HG02623 (cell line): ENCODE results near the gene IMPDH2.
"Not testable (repeated sequence)": the region's sequence is repeated elsewhere in the genome, so short reads cannot be mapped to it uniquely, and the experiment has no call there.

Experiments used
- ATAC-seq: cut with Tn5 transposase; IDR thresholded peaks from one replicate; pipeline ENCODE4 v1.9.1; 2021; ENCODE audit warnings: moderate library complexity; ENCODE audit not compliant: unreplicated experiment

The IMPDH2 gene

DNA sequence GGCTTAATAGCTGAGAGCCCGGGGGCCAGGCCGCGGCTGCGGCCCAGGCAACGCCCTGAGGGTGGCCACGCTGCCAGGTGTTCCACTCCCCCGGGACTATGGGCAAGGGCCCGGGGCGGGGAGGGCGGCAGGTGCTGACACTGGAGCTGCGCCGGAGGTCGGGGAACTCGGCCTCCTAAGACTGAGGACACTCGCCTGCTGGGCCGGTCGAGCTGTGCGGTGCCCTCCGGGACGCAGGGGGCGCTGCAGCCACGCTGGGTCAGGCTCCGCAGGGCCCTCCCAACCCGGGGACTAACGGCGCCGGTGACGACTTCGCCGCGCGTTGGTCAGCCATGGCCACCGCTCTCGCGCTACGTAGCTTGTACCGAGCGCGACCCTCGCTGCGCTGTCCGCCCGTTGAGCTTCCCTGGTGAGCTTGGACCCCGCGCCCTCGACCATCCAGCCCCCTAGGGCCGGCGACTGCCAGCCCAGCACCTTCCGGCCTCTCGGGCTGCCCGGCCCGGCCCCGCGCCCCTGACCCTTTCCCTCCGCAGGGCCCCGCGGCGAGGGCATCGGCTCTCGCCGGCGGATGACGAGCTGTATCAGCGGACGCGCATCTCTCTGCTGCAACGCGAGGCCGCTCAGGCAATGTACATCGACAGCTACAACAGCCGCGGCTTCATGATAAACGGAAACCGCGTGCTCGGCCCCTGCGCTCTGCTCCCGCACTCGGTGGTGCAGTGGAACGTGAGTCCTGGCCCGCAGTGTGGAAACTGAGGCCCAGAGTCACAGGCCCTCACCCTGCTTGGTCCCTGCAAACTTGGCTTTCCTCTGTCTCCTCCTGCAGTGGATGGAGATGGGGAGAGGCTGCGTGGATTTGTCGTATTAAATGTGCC is 7.1 kb downstream of the IMPDH2 start, which contains the start of gene NDUFAF3:
Gene NDUFAF3, plus strand, starts transcription at position 309 of the 875 bp plus-strand sequence. Its CDS starts 24 bp downstream, at position 333.
- ATAC-seq: peak; percentile 43

DNA sequence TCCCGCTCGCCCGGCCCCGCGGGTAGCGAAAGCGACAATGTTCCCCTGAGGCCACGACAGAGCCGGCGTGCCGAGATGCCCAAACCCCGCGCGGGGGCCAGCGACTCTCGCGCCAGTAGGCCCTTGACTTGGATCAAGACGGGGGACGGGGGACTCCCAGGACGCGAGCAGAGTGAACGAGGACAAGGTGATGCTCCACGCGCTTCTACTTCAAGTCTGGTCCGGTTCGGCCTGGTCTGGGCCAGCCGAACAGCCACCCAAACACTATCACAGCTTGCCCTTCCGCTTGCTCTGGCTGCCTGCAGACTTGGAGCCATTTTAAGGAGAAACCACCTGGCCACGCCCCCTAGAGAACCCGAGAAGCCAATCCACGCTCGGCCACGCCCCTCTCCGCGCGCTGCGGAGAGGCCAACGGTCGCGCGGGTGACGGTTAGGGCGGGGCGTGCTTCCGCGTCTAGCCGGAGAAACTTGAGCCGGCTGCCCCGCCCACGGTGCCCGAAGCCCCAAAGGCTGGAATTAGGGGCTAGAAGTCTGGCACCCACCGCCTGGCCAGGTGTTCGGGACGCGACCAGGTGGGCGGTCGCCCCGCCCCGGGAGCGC is 7.9 kb downstream of the IMPDH2 start:
- ATAC-seq: peak; percentile 50

DNA sequence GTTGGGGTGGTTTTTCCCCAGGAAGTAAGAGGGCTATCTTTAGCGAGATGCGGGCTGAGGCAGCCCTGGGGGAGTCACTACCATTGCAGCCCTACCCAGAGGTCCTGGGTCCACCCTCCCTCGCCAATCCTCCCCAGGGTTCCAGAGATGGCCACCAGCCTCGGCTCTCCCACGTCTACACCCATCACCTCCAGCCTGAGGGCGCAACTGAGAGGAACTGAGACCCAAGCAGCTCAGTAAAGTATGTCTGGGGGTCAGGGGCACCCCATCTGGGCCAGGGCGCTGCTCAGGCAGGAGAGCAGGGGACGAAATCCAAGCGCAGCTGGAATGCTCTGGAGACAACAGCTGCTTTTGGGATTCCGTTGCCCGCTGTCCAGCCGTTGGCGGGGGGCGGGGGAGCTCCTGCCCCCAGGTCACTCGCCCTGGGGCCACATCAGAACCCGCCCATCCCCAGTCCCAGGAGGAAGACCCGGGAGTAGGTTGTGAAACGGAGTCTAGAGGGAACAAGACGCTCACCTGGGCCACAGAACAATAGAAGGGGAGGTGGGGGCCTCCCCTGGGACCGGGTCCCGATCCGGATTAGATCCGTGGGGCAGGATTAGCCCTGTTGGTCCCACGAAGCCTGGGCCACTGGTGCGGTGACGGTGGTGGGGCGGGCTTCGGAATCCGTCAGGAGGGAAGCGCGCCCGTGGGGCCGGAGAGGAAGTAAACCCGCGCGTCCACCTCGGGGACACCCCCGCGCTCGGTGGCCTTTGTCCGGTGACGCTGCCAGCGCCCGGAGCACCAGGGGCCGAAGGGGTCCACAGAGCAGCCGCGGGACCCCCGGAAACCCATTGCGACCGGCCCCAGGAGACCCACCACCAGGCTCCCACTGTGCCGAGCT is 8.6 kb downstream of the IMPDH2 start:
- no peak for ATAC-seq

DNA sequence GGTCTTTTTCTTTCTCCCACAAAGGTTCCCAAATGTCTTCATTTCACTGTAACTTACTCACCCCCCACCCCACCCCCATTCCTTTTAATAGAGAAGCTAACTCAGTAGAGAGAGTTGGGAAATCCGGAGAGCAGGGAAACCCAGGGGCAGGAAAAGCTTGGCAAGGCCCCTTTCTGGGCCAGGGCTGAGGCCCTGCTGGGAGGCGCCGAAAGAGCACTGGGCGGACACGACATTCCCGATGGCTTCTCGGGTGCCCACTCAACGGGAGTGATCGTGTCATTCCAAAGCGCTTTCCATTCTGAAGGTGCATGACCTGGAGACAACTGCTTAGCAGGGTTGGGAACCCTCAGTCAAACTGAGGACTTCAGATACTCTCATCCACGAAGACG is 9.3 kb downstream of the IMPDH2 start:
- ATAC-seq: no peak

DNA sequence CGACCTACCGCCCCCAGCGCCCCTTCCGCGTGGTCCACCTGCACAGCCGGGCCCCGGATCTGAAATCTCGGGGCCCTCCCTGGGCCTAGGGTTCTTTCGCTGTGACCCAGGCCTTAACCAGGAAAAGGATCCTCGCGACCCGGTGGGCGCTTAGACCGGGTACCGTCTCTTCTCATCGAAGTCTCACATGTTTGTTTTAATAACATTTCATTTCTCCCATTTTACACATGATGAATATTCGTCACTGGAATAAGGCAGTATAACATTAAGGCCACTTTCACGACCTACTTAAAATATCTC is 10.5 kb downstream of the IMPDH2 start:
- no peak for ATAC-seq

DNA sequence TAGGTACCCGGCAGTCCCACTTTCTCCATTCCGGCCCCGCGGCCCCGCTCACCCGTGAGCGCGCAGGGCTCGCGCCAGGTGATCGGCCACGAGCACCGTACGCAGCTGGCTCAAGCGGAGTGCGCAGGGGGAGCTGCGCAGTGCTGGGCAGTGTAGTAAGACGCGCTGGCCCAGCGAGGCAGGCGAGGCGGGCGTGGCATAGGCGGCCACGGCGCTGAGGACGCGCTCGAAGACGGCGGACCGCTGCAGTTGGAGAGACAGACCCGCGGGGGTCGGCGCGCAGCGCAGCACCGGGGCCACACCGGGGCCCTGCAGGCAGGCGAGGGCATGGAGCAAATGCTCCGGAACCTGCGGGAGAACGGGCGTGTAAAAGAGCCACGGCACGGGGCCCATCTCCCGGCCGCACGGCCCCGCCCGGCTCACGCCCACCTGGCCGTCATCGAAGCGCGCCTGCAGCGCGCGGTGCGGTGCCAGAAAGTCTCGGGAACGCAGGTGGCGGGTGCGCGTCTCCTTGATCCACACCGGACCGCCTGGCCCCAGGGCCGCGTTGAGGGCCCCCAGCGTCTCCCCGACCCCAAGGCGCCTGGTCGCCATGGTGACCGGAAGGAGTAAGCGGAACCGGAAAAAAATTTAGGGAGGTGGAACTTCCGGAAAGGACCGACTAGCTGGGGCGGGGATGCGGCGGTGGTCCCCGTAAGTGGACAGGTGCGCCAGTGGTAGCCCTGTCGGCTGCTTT is 11.1 kb downstream of the IMPDH2 start, which contains the start of gene DALRD3:
Gene DALRD3, minus strand, starts transcription at position 610 of the 736 bp plus-strand sequence. Its CDS starts 16 bp downstream, at position 594.
- ATAC-seq: no peak

DNA sequence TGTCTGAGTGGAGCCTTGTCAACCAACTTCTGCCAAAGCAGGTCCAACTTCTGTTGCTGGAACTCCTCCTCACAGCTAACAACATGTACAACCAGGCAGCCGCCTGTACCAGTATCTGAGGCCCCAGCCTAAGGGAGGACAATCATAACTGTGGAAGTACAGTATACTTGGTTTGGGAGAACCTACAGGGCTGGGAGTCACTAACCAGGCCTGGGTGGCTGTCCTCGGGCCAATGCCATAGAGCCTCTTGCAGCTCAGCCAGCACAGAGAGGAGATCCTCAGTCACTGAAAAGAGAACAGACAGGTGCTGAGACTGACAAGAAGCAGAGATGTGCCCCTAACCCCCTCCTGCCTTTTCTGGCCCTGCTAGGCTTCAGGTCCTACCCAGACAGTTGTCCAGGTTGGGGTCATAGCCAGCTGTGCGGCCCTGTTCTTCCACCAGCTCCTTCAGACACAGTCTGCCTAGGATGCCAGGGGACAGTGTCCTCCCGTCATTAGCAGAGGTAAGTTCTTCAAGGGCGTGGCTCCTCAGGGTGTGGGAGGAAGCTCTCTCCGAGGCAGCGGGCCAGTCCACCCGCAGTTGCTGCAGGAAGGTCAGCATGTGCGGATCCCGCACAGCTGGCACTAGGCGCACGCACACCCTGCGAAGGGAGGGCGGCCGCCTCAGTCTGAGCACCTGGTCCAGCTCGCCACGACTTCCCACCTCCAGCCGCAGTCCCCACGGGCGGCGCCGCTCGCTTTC is 11.8 kb downstream of the IMPDH2 start:
- no peak for ATAC-seq

DNA sequence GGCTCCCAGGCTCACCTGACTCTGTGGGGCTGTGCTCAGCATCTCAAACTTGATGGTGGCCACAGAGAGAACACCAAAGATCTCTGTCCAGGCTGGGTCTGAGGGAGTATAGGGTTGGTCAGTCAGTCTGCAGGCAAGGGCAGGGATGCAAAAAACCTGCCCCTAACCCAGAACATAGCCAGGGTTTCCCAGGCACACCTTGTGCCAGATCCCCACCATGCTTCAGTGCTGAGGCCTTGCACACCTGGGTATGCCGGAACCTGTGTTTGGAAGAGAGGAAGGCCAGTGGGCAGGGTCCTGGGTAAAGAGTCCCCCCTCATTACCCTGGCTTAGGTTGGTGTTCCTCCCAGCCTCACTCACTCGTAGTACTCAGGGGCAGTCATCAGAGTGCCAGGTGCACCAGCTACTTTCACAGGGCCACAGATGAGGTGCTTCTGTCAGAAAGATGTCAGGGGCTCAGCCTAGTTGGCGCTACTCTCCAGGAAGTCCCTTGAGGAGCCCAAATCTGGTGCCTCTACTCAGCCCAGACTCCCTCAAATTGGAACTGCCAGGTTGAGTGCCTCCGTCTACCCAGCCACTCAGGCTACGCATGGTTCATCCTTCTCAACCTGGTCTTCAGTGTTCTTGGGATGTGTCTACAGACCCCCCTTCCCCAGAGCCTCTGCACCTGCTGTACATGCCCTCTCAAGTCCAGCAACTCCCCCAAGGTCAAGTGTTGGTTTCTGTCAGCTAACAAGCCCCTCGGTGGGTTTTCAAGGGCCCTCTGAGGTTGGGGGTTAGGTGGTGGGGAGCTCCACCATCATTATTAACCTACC is 12.6 kb downstream of the IMPDH2 start:
- ATAC-seq: no peak

DNA sequence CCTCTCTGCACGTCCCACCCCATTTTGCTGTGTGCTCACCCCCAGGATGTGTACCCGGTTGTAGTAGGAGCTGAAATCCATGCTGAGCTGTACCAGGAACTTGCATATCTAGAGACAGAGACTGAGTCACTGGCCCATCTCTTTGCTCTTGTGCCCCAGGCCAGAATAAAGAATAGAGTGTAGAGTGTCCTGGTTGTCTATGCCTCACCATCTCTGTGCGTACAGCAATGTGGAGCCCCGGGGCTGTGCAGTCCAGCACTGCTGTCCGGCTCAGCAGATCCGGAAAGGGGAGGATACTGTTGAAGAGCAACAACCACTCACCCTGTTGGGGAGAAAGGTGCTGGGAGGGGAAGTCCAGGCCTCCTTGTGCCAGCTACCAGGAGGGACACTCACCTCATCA is 13.4 kb downstream of the IMPDH2 start:
- no peak for ATAC-seq

DNA sequence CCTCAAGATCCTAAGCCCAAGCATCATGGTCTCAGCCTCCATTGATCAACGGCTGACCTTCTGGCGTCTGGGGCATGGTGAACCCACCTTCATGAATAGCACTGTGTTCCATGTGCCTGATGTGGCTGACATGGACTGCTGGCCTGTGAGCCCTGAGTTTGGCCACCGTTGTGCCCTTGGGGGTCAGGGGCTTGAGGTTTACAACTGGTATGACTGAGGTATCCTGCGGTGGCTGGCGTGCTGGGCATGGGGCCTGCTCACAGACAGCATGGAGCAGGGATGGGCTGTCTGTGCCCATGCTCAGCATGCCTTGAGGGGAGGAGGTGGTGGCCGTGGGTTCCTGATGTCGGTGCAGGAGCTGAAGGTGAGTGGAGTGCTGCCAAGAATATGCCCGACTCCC is 14.1 kb downstream of the IMPDH2 start:
- no peak for ATAC-seq

DNA sequence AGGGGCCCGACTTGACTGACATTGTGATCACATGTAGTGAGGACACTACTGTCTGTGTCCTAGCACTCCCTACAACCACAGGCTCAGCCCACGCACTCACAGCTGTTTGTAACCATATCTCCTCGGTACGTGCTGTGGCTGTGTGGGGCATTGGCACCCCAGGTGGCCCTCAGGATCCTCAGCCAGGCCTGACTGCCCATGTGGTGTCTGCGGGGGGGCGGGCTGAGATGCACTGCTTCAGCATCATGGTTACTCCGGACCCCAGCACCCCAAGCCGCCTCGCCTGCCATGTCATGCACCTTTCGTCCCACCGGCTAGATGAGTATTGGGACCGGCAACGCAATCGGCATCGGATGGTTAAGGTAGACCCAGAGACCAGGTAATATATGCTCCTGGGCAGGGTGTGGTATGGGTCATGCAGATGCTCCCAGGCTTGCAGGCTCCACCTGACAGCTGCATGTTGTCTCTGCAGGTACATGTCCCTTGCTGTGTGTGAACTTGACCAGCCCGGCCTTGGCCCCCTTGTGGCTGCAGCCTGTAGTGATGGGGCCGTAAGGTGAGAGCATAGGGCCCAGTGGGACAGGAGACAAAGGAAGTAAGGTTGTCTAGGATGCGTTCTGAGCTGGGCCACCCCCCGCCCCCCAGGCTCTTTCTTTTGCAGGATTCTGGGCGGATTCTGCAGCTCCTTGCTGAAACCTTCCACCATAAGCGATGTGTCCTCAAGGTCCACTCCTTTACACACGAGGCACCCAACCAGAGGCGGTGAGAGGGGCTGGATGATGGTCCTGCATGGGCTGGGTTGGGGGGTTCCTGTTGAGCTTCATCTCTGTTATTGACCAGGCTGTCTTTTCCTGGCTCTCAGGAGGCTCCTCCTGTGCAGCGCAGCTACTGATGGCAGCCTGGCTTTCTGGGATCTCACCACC is 15.2 kb downstream of the IMPDH2 start:
- ATAC-seq: no peak

DNA sequence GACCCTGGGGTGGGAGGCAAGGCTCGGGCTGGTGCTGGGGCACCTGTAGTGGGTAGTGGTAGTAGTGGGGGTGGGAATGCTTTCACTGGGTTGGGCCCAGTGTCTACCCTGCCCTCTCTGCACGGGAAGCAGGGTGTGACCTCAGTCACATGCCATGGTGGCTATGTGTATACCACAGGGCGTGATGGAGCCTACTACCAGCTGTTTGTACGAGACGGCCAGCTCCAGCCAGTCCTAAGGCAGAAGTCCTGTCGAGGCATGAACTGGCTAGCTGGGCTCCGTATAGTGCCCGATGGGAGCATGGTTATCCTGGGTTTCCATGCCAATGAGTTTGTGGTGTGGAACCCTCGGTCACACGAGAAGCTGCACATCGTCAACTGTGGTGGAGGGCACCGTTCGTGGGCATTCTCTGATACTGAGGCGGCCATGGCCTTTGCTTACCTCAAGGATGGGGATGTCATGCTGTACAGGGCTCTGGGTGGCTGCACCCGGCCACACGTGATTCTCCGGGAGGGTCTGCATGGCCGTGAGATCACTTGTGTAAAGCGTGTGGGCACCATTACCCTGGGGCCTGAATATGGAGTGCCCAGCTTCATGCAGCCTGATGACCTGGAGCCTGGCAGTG is 16.0 kb downstream of the IMPDH2 start:
- no peak for ATAC-seq

DNA sequence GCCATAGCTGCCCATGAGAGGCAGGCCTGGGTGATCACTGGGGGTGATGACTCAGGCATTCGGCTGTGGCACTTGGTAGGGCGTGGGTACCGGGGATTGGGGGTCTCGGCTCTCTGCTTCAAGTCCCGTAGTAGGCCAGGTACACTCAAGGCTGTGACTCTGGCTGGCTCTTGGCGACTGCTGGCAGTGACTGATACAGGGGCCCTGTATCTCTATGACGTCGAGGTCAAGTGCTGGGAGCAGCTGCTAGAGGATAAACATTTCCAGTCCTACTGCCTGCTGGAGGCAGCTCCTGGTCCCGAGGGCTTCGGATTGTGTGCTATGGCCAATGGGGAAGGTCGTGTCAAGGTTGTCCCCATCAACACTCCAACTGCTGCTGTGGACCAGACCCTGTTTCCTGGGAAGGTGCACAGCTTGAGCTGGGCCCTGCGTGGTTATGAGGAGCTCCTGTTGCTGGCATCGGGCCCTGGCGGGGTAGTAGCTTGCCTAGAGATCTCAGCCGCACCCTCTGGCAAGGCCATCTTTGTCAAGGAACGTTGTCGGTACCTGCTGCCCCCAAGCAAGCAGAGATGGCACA is 16.7 kb downstream of the IMPDH2 start:
- no peak for ATAC-seq

DNA sequence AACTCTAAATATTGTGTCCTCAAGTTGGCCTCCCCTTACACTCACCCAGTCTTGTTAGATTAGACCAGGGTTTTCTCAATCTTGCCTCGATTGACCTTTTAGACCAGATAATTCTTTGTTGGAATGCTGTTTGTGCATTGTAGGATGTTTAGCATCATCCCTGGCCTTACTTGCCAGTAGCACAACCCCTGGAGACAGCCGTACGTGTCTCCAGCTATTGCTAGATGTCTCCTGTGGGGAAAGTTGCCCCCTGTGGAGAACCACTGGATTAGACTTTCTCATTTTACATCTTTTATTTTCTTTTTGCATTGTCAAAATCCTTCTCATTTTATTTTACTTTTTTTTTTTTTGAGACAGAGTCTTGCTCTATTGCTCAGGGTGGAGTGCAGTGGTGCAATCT is 19.8 kb downstream of the IMPDH2 start:
- no peak for ATAC-seq

DNA sequence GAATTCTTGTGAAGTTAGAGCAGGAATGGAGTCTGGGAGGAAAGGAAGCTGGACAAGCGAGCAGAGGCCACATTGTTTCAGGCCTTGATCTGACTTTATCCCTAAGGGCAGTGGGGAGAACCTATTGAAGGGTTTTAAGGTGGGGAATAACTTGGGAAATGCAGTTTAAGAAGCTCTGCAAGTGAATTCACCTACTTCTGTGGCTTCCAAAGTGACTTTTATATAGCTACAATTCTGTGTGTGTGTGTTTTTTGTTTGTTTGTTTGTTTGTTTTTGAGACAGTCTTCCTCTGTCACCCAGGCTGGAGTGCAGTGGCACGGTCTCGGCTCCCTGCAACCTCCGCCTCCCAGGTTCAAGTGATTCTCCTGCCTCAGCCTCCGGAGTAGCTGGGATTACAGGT is 20.6 kb downstream of the IMPDH2 start:
- not testable (repeated sequence) for ATAC-seq

DNA sequence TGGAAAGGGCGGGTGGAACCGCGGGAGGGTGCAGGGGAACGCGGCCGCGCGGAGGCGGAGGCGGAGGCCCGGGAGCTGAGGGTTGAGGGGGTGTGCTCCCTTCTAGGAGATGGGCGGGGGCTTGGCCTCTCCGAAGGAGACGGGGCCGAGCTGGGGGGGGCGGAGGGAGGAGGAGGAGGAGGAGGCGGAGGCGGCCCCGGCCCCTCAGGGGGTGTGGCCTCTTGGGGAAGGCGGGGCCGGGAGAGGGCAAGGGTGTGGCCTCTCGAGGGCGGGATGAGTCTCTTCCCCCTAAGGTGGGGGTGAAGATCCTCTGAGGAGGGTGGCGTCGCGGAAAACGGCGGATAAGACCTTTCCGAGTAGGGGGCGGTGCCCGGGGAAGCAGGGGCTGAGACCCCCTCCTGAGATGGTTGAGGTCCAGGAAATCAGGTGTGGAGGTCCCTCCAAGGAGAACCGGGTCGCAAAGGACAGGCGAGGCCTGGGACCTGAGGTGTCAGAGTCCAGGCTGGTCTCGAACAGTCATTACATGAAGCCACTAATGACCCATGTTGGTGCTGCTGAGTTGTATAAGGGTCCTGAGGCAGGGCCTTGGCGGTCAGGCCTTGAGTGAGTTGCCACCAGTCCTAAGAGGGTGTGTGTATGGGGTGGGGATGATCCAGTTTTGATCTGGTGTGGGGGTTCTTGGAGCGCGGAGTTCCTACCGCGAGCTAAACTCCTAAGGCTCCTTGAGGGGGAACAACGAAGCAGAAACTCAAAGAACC is 21.2 kb downstream of the IMPDH2 start:
- peak; percentile 31 for ATAC-seq
